ENCODE measurements around the gene MLLT3. TPM values are rescaled to one million over a fixed set of nuclear protein-coding genes. Genes with fewer than 3 reads are reported as not detected.

The MLLT3 gene
- total RNA-seq, 2 donors from 2014 or later = 8.1 to 9.6 TPM

DNA sequence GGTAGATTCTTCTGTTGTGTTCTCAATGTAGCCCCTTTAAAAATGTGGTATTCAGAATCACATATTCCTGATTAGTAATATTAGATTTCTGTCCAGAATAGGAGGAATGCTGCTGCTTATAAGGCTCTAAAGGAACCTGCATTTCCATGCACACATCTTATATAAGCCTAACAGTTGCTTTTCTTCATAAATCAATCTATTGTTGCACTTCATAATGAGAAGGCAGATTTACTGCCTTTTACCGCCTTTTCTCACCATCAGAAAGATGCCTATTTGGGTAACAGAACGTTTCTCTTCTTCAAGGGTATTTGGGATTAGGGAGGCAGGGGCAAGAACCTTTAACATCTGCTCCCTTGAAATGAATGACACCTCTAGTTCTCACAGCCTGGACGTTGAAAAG, 243.4 kb downstream of the MLLT3 start:
- H3K27ac ChIP-seq = no peak overlapping the region
- H3K9me3 ChIP-seq = no peaks in the 10 kb centered on the region
- DNase-seq (ENCODE audit: low spot score) (no peak), ATAC-seq (ENCODE audit: insufficient number of reproducible peaks, low FRiP score, low read depth) (no peak)
- H3K27me3 ChIP-seq (replicated peaks; ENCODE audit: insufficient read depth) = no peaks in the 10 kb centered on the region
- no peak for TF ChIP-seq CTCF (IDR thresholded peaks at IDR 0.05)
- H3K36me3 ChIP-seq = no peaks in the 10 kb centered on the region
- H3K4me3 ChIP-seq = no peak overlapping the region
- H3K4me1 ChIP-seq (ENCODE audit: control insufficient read depth in 1 of 2, low read depth in 2 of 2) = no peaks in the 10 kb centered on the region

- H3K4me3 ChIP-seq = no peak overlapping the region
Observed at GRCh38 chr9:20377790-20378189, 244.5 kb downstream of the MLLT3 start.

GRCh38 chr9:20376731-20377375, 245.4 kb downstream of the MLLT3 start:
- Histone ChIP-seq H3K9me3 (no peaks in the 10 kb centered on the region), H3K27me3 (replicated peaks; ENCODE audit: insufficient read depth) (no peaks in the 10 kb centered on the region), H3K4me3 (no peak overlapping the region), H3K4me1 (ENCODE audit: control insufficient read depth in 1 of 2, low read depth in 2 of 2) (no peaks in the 10 kb centered on the region), H3K27ac (no peak overlapping the region), H3K36me3 (no peaks in the 10 kb centered on the region)
- DNase-seq (ENCODE audit: low spot score) (no peak), ATAC-seq (ENCODE audit: insufficient number of reproducible peaks, low FRiP score, low read depth) (no peak)
- no peak for TF ChIP-seq CTCF (IDR thresholded peaks at IDR 0.05)

More at GRCh38 chr9:20377790-20378189, 244.5 kb downstream of the MLLT3 start:
- H3K4me1 ChIP-seq (ENCODE audit: control insufficient read depth in 1 of 2, low read depth in 2 of 2) = no peaks in the 10 kb centered on the region
- H3K27me3 ChIP-seq (replicated peaks; ENCODE audit: insufficient read depth) = no peaks in the 10 kb centered on the region
- DNase-seq (ENCODE audit: low spot score) = no peak
- H3K36me3 ChIP-seq = no peaks in the 10 kb centered on the region
- H3K27ac ChIP-seq = no peak overlapping the region
- no peak for TF ChIP-seq CTCF (IDR thresholded peaks at IDR 0.05)
- no peak for ATAC-seq (ENCODE audit: insufficient number of reproducible peaks, low FRiP score, low read depth)
- no peaks in the 10 kb centered on the region for H3K9me3 ChIP-seq

DNA sequence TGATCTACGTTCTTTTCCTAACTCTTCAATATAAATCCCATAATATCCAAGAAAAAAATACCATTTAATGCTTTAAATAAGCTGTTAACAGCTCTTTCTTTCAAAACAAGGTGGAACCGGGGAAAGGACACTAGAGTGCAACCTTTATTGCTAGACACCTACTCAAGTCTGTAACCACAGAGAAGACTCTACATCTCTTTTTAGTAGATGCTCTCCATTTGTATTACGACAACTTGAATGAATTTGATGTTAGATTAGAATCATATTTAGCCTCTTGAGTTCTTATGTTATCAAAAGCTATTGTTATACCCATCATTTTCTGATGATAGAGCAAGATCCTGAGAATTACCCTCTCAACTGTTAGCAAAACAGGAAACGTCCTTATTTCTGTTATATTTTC, 246.3 kb downstream of the MLLT3 start:
- no peak for DNase-seq (ENCODE audit: low spot score)
- TF ChIP-seq CTCF (IDR thresholded peaks at IDR 0.05) = no peak

DNA sequence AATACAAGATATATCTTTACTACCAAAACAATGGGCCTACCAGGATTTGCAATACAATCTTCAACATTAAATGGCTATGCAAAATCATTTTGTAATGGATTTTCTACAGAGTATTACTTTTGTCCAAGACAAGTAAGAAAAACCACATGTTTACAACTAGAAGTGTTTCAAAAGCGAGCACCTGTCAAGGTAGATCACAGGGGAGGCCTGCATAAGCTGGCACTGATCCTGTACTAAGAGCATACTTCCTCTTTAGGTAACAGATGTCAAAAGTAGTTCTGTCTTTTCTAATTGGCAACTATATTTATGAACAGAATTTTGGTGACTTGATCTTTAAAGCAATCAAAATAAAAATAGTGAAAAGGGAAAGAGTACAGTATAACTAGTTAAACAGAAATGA, 249.0 kb downstream of the MLLT3 start:
- TF ChIP-seq CTCF (IDR thresholded peaks at IDR 0.05) = no peak
- Histone ChIP-seq H3K27me3 (replicated peaks; ENCODE audit: insufficient read depth) (no peaks in the 10 kb centered on the region), H3K27ac (no peak overlapping the region), H3K4me1 (ENCODE audit: control insufficient read depth in 1 of 2, low read depth in 2 of 2) (no peaks in the 10 kb centered on the region), H3K9me3 (no peaks in the 10 kb centered on the region), H3K36me3 (no peaks in the 10 kb centered on the region), H3K4me3 (no peak overlapping the region)
- ATAC-seq (ENCODE audit: insufficient number of reproducible peaks, low FRiP score, low read depth) = no peak
- no peak for DNase-seq (ENCODE audit: low spot score)

More for the DNA sequence above, 246.3 kb downstream of the MLLT3 start:
- H3K27ac ChIP-seq = no peak overlapping the region
- no peaks in the 10 kb centered on the region for H3K36me3 ChIP-seq
- no peak for ATAC-seq (ENCODE audit: insufficient number of reproducible peaks, low FRiP score, low read depth)
- H3K4me1 ChIP-seq (ENCODE audit: control insufficient read depth in 1 of 2, low read depth in 2 of 2) = no peaks in the 10 kb centered on the region
- no peaks in the 10 kb centered on the region for H3K9me3 ChIP-seq
- H3K27me3 ChIP-seq (replicated peaks; ENCODE audit: insufficient read depth) = no peaks in the 10 kb centered on the region
- H3K4me3 ChIP-seq = no peak overlapping the region
